Stimulated activated CD8-positive, alpha-beta memory T cell treated with anti-CD3 and anti-CD28 coated beads, Interleukin-7, amount 100 ng/mL, for 1 hour (primary cell): ENCODE results near the gene ELAC2.

Source experiments
- DNase-seq, 2 donors: peaks; one replicate each; pipeline ENCODE4 v3.0.0-alpha.2; 2020; ENCODE audit warnings: low read depth in 2 of 2

Gene ELAC2

DNA sequence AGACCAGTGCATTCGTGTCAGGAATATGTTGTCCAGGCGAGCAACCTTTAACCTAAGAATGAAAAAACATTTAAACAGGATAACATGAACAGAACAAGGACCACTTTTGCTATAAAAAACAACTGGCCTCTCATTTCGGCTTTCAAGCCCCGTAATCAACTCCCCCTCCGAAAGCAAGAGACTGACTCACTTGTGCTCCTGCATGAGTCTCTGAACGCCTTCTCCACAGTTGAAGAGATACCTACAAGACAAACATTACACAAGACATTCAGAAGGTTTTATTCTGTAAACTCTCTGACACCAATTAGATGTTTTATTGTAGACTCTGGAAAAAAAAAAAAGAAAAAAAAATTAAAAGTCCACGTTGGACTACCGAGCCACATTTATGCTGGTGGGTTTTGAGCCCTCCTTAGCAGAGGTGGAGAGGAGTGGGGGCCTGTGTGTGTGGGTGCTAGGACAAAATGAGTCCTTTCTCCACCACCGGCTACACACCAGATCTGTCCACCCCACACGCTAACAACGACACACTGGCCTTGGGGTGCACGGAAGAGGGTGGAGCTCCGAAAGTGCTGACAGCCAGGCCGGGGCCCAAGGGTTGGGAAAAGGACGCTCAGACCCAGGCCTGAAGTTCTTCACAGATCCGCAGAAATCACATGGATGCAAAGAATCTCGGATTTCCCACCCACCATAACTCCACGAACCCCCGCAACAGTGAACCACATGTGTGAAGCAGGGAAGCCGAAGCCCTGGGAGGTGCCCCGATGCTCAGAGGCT, 759 bp downstream of the ELAC2 start:
- no peak for DNase-seq

DNA sequence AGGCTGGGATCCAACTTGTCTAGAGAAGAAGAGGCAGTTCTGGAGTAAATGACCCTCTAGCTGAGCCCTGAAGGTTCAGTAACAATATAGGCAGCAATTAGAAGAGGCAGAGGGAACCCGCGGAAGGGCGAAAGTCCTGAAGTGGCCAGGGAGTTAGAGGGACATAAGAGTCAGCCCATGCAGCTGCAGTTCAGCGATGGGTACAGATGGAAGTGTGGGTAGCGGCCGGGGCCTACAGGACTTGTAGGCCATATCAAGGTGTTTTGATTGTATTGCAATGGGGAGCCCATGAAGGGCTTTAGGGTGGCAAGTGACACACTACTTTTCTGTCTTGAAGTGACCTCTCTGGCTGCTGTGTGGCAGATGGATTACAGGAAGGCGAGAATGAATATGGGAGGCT, 3.0 kb downstream of the ELAC2 start:
- no peak for DNase-seq

DNA sequence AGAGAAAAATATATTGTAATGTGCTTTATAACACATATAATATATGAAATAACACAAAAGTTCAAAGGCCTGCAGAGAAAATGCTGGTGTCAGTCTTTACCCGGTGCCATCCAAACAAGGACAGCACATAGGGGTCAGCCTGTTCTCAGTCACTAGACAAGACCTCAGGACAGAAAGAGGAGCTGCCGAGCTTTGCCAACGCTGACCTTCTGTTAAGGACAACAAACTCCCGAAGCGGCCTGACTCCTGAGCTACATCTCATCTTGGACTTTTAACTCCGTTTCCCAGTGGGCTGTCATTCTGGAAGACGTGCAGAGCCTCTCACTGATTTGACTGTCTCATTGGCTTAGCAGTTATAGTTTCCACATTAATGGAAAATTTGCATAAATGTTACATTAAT, 6.9 kb downstream of the ELAC2 start:
- no peak for DNase-seq

DNA sequence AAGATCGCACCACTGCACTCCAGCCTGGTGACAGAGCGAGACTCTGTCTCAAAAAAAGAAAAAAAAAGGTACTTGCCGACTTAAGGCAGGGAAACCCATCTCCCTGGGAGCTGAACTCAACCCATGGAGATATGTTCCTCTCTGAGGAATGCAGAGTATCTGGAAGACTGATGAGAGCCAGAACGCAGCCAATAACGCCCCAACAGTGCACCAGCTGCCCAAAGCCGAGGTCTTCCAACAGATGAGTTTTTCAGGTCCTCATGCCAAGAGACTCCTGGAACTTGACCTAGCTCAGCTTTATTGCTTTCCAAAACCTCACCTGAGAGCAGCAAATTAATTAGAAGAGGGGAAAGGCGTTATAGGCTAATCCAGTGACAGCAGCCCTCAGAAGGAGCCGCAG, 9.4 kb downstream of the ELAC2 start:
- DNase-seq: no peak

DNA sequence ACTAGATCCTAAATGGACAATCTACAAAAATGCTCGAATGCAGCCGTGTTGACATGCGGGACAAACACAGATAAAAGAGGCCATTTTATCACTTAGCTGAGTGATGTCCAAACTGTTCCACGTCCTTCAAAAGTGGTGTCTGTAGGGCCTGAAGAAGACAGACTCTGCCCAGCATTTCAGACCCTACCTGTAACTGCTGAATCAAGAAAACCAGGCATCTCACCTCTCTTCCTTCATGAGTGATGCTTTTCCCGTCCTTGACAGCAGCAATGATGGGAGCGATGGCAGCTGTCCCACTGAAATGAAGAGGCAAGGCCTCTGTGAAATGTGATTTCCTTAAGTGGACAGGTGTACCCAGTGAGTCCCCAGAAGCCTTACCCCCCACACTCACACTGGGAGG, 12.3 kb downstream of the ELAC2 start:
- no peak for DNase-seq

DNA sequence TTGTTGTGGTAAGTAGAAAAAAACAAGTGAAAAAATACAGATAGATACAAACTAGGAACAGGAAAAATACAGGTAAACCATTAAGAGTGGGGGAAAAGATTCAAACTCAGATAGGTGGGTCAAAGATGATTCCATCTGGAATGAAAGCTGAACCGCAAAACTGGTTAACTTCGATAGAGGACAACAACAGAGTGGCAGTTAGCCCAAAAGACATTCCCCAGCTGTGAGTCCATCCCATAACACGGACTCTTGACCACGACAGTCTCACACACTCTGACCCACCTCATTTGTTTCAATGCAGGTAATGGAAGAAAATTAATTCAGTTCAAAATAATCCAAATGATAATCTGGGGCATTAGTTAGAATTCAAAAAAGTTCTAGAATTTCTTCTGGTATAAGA, 13.5 kb downstream of the ELAC2 start:
- DNase-seq: no peak

DNA sequence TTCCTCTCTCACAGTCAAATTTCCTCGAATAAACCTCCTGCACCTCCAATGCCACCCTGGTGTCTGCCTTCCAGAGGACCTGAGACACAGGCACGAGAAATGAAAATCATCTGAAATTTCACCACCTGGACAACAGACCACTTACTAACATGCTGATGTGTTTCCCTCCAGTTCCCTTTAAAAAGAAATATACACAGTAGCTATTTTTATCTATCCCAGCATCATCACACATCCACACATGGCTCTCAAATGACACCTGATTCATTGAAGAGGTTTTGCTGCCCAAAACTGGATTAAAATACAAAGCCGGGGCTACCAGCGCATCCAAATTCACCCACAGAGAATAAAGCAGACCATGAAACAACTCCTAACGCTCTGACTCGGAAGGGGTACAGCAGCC, 13.9 kb downstream of the ELAC2 start:
- no peak for DNase-seq

DNA sequence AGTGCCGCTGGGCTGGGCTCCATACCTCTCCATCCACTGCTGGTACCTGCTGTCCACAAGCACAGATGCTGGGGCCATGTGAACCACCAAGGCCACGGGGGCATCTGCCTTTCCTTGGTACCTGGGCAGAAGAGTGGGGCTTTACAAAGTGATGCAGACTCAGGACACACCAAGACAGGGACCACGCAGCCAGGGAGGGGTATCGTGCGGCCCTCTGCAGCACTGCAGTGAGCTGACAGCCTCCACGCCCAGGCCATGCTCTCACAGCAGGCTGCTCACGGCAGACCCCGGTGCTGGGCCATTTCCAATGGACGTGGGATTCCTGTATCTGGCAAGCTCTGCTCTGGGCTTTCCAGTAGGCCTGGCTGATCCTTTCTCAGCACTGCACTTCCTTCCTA, 14.4 kb downstream of the ELAC2 start:
- no peak for DNase-seq

DNA sequence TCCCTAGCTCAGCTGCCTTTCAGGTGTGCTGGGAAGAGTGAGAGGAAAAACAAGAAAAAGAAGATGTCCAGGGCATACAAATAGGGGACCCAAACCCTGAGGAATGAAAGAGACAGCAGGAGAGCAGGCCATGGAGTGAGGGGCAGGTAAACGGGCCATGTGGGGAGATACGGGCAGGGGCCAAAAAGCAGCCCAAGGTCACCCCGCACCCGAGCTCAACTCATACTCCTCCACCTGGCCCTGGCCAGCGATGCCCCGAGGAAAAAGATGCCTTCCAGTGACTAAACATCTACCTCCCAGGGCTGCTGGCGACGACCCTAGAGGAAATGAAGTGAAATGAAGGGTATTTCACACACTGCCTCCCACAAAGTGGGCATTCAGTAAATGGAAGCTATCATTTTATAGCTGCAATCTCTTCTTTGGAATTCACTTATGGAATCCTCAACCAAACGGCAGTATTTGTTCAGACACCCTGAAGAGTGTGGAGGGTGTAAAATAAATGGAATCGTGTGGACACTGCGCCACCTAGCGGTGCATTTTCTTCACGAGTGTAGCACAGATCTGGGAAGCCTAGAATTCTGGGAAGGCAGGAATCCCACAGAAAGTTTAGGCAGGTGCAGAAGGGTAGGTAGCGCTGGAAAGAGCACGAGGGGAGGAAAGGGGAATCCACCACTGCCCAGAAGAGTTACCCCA, 14.9 kb downstream of the ELAC2 start:
- DNase-seq: peak in 1 of 2 donors; percentile 29

DNA sequence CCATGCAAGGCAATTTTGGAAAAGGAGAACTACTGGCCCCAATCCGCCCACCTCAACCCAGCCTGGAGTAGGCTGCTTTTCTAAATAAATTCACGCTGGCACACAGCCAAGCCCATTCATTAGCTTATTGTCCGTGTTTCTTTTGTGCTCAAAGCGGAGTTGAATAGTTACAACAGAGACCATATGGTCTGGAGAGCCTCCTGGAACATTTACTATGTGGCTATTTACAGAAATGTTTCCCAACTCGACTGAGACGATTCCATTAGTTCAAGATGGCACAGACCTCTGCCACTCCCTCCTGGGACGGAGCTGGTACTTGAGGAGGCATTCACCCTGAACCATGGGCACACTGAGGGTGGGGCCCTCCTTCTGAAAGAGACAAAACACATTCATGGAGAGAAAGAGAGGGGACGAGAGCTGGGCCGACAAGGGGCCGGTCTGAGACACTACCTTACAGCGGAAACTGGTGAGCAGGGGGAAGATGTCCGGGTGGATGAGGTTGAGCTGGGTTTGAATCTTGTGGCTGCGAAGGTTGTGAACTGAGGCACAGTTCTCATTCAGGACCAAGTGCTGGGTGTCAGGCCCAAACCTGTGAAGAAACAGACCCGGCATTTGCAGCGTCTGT, 15.7 kb downstream of the ELAC2 start:
- no peak for DNase-seq

DNA sequence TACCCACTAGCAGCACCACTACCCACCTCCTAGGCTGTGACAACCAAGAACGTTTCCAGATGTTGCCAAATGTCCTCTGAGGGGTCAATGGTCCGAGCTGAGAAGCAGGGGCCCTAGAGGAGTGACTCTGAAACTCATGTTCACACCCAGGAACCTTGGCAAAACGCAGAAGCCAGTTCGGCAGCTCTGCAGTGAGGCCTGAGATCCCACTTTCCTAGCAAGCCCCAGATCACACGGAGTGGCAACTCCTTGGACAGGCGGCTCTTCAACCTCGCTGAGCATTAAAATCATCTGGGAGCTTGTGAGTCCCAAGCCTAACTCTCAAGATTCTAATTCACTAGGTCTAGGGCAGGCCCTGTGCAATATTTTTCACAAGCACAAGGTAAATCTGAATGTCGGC, 17.3 kb downstream of the ELAC2 start:
- DNase-seq: no peak

DNA sequence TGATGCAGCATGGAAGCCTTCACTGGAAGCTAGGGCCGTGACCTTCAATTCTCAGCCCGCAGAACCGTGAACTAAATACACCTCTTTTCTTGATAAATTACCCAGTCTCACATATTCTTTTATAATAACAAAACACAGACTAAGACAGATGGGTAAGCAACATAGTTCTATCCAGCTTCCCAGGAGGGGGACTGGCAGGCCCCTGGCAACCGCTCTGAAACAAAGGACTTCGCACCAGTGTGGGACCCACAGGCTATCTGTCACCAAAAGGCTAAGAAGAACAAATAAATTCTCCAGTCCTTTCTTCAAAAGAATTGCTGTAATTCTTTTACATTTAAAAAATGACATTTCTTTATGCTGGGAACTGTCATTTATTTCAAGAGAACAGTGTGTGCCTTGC, 19.0 kb downstream of the ELAC2 start:
- DNase-seq: no peak

DNA sequence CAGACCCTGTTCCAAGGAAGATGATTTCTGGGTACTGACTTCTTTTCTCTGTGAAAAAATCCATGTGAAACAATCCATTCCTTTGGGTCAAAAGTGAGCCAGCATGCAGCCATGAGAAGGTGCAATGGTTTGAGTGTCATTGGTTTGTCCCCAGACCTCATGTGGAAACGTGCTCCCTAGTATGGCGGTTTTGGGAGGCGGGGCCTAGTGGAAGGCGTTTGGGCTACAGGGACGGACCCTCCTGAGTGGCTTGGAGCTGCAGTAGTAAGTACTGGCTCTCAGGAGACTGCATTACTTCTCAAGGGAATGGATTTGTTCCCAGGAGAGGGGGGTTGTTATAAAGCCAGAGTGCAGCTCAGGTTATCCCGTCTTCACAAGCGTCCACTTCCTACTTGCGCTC, 19.4 kb downstream of the ELAC2 start:
- DNase-seq: no peak

DNA sequence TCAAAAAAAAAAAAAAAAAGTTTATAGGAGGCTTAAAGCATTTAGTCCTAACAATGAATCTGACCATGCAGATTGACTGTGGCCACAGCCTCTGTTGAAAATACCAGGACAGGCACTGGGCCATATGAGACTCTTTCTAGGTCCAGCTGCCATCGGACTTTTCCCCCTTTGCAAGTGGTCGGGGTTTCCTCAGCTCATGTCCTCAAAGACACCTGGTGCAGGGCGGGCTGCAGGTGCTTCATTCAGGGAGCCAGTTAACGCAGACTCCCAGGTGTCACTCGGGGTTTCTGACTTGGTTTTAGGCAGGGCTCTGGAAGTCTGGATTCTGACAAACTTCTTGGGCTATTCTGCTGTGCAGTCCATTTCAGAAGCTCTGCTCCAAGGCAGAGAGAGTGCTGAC, 20.9 kb downstream of the ELAC2 start:
- DNase-seq: no peak

DNA sequence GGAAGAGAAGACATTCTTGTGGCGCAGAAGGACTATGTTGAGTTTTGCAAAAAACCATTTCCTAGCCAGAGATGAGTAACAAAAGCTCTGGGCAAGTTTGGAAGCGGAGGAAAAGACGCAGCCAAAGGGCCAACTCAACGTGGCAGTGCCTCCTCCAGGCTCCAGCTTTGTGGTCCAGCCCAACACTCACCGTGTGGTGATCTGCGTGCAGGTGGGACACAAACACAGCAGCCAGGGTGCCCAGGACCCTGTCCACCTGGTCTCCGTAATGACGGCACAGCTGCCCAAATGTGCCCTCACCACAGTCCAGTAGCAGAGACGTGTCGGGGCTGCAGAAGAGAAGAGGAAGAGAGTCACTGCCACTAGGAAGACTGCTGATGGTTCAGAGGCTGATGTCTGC, 21.5 kb downstream of the ELAC2 start:
- DNase-seq: no peak

DNA sequence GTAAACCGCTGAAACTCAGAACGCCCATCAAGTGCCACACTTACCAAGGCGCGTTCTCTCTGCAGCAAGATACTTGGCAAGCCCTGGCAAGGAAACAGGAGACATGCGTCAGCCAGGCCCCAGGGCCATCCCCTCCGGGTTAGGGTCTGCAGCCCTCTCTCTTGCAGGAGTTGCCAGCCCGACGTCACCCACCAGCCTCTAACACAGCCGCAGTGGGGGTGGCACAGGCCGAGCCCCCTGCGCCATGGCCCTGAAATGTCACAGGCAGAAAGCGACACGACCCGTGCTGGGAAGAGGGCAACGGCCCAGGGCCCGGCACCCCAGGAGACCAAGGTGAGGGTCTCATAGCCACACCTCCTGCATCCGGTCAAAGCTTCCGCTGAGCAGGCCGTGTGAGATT, 21.9 kb downstream of the ELAC2 start:
- no peak for DNase-seq

DNA sequence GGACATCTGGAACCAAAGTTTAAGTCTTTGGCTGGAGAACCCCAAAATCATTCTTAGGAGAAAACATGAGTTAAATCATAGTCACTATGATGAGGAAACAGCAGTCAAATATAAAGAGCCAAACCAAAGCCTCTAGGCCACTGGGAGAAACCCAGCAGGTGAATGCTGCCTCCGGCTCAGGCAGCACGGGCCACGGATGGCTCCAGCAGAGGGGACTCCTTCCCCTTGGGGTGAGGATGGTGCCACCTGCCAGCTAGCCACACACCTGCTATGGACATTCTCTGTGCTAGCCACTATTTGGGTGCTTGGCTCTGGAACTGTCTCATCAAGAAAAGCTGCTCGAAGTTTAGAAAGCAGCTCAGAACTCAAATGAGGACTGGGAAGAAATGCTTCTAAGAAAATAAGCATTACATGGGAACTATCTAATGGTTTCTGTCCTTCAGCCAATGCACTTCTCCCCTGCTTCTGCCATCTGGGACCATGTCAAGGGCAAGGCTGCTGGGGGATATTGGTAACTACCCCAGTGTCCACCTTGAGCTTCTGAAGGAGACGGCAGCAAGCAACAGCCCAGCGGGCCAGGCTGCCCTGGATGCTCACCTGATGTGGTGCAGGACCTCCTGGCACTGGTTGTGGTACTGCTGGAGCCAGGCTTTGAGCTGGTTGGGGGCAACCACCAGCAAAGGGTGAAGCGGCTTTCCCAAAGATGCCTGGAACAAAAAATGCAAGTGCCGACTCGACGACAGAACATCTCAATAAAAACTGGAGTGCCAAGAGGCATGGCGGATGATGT, 22.5 kb downstream of the ELAC2 start:
- DNase-seq: no peak

DNA sequence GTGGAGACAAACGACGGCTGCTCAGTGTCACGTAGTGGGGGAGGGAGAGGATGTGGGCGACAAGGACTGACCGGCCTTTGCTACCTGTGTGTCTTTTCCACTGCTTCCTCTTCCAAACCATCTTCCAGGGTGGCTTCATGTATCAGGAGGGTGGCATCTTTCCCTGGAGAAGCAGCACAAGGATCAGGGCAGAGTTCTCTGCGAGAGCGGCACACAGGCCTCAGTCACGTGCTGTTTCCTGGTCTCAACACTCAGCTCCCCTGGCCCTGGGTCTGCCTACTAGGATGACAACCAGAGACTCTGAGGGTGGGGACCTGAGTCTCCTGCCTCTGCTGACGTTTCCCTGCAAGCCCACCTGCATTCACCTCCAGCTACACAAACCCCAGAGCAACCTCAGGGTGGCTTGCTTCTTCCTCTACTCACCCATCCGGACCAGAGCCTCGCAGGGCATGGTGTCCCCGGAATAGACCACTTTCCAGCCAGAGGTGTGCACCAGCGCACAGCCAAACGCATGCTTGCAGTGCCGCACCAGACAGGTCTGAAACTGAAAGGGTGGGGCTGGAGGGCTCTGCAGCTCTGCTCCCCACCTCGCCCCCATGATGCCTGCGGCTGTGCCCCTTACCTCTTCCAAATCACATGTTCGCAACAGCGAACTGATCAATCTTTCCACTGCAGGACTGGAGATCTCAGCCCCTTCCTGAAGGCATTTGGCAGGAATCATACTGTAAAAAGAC, 23.3 kb downstream of the ELAC2 start:
- DNase-seq: no peak

DNA sequence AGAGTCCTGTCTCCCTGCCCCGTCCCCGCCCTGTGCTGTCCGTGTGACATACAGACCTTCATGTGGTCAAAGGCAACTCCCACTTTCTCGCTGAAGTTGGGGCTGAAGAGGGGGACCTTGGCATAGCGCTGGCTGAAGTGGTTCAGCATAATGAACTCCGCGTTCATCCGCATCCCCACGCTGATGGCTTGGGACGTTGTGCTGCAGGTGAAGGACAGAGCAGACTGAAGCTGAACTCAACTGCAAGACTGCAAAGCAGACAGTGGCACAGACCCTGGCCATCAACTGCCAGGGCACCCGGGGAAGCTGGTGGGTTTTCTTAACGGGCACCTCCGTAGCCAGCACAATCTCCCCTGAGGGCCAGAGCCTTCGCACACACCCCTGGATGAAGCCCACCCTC, 24.2 kb downstream of the ELAC2 start:
- no peak for DNase-seq

DNA sequence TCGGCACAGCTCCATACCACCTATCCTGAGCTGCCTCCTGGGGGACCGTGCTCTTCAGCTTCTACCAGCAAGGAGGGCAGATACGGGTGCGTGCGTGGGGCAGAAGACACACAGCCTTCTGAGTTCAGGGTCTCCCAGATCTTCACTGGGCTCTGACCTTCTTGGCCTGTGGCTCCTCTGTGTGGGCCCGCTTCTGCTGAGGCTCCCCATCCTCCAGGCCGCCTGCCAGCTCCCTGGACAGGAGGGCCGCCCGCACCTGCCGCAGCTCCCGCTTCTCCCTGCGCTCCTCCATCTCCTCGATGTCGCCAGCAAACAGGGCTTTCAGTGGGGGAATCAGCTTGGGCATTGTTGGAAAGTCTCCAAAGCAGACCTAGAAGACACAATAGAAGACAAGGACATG, 25.2 kb downstream of the ELAC2 start:
- DNase-seq: no peak

DNA sequence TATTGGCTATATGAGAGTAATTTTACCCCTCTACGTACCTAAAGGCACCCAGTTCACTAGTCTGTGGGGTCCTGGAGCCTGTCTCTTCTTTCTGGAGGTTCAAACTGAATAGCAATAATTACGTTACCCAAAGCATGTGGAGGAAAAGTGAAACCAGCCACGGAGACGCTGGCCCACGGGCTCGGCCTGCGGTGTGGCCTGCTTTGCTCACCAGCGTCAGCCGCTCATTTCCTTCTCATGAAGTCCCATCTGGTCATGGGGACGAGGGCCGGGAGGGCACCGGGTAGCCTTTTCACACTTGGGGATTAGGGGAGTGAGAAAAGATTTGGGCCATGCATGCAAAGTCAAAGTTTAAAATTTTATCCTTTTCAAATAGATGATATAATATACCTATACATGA, 26.9 kb downstream of the ELAC2 start:
- no peak for DNase-seq
